Vagina (tissue), 2 donors: ENCODE results near the gene TMPRSS13. TPM values are rescaled to one million over a fixed set of nuclear protein-coding genes. Genes with fewer than 3 reads are reported as not detected.

Experiments
- DNase-seq, 2 donors: peaks; one replicate each; pipeline ENCODE4 v3.0.0-alpha.2; 2017; ENCODE audit errors: extremely low spot score in 2 of 2
- H3K27ac ChIP-seq: fragments of 200-600 bp; sonication (generic); one replicate; pipeline ENCODE4 v1.5.1; 2019
- H3K27me3 ChIP-seq: fragments of 200-600 bp; sonication (generic); one replicate; pipeline ENCODE4 v1.5.1; 2019
- H3K36me3 ChIP-seq, 2 donors: fragments of 200-600 bp; sonication (generic); one replicate each; pipeline ENCODE4 v1.5.1; 2017 to 2019
- H3K4me1 ChIP-seq: fragments of 200-600 bp; sonication (generic); one replicate; pipeline ENCODE4 v1.5.1; 2019
- H3K4me3 ChIP-seq, 2 donors: fragments of 200-600 bp; sonication (generic); 1 replicate in 1 of 2; 2 replicates in 1 of 2; pipeline ENCODE4 v1.5.1; 2016 to 2019
- H3K9me3 ChIP-seq: fragments of 200-600 bp; sonication (generic); one replicate; pipeline ENCODE4 v1.5.1; 2019
- CTCF ChIP-seq, 3 experiments: fragments of 450-650 bp in 2 of 3; fragments of 200-600 bp in 1 of 3; sonication (generic) in 1 of 3; IDR thresholded peaks; one replicate each; pipeline ENCODE4 v1.5.1; 2017 to 2019; ENCODE audit warnings: antibody characterized with exemption in 3 of 3, mild to moderate bottlenecking in 2 of 3, moderate library complexity in 2 of 3
- POLR2A ChIP-seq, 2 donors: fragments of 450-650 bp; IDR thresholded peaks; one replicate each; pipeline ENCODE4 v1.6.1; 2017; ENCODE audit warnings: antibody characterized with exemption in 2 of 2, mild to moderate bottlenecking in 2 of 2, moderate library complexity in 2 of 2
- POLR2AphosphoS5 ChIP-seq, 2 donors: sonication (generic); formaldehyde crosslinking; IDR thresholded peaks; one replicate each; pipeline ENCODE4 v1.9.0; 2017; ENCODE audit warnings: antibody characterized with exemption in 2 of 2, mild to moderate bottlenecking in 2 of 2, low read depth in 1 of 2; ENCODE audit not compliant: insufficient read depth in 1 of 2
- intact Hi-C: fragments of 100-400 bp; cut with DNase I; formaldehyde crosslinking; loops from one replicate; pipeline ENCODE4 v1.15.1; 2023
- total RNA-seq: library from RNA; depleted of rRNA; stranded (reverse); fragments of >200 nt; gene quantifications from one replicate; pipeline ENCODE4 v1.2.3, GENCODE V29; 2016

The TMPRSS13 gene
- total RNA-seq, 1 donor from 2014 or later = 9.6 TPM

GRCh38 chr11:117862753-117863152 lies 66.4 kb downstream of the TMPRSS13 start:
- intact Hi-C loops = no loop called here
- no peak for DNase-seq
- Histone ChIP-seq H3K4me3 (no peak overlapping the region), H3K4me1 (peaks cover 24% of the 10 kb centered on the region), H3K27me3 (no peaks in the 10 kb centered on the region), H3K27ac (peak overlapping the region; percentile 42), H3K36me3 (no peaks in the 10 kb centered on the region), H3K9me3 (no peaks in the 10 kb centered on the region)
- TF ChIP-seq POLR2AphosphoS5 (IDR thresholded peaks at IDR 0.05; ENCODE audit: insufficient read depth in 1 of 2, low read depth in 1 of 2) = no peak
- TF ChIP-seq CTCF (IDR thresholded peaks at IDR 0.05) = no peak
- no peak for TF ChIP-seq POLR2A (IDR thresholded peaks at IDR 0.05)

GRCh38 chr11:117862019-117862725 lies 67.0 kb downstream of the TMPRSS13 start:
- no peak for TF ChIP-seq POLR2A (IDR thresholded peaks at IDR 0.05)
- no peak for TF ChIP-seq POLR2AphosphoS5 (IDR thresholded peaks at IDR 0.05; ENCODE audit: insufficient read depth in 1 of 2, low read depth in 1 of 2)
- TF ChIP-seq CTCF (IDR thresholded peaks at IDR 0.05) = no peak
- peak; percentile 77 to 93 for DNase-seq

GRCh38 chr11:117861151-117862018 lies 67.8 kb downstream of the TMPRSS13 start:
- DNase-seq = peak; percentile 67 to 81
- no peaks in the 10 kb centered on the region for H3K9me3 ChIP-seq
- no peak overlapping the region for H3K4me3 ChIP-seq
- no peaks in the 10 kb centered on the region for H3K36me3 ChIP-seq
- H3K27ac ChIP-seq = peak overlapping the region; percentile 42
- peaks cover 27% of the 10 kb centered on the region for H3K4me1 ChIP-seq
- no peaks in the 10 kb centered on the region for H3K27me3 ChIP-seq
- intact Hi-C loops = no loop called here
- TF ChIP-seq POLR2A (IDR thresholded peaks at IDR 0.05) (no peak), POLR2AphosphoS5 (IDR thresholded peaks at IDR 0.05; ENCODE audit: insufficient read depth in 1 of 2, low read depth in 1 of 2) (no peak), CTCF (IDR thresholded peaks at IDR 0.05) (no peak)

More at GRCh38 chr11:117862019-117862725, 67.0 kb downstream of the TMPRSS13 start:
- intact Hi-C loops = no loop called here
- Histone ChIP-seq H3K27me3 (no peaks in the 10 kb centered on the region), H3K4me3 (no peak overlapping the region), H3K9me3 (no peaks in the 10 kb centered on the region), H3K36me3 (no peaks in the 10 kb centered on the region), H3K27ac (peak overlapping the region; percentile 42), H3K4me1 (peaks cover 27% of the 10 kb centered on the region)

GRCh38 chr11:117860139-117860538 lies 69.1 kb downstream of the TMPRSS13 start:
- Histone ChIP-seq H3K4me1 (peaks cover 27% of the 10 kb centered on the region), H3K9me3 (no peaks in the 10 kb centered on the region), H3K36me3 (no peaks in the 10 kb centered on the region), H3K4me3 (no peak overlapping the region), H3K27ac (no peak overlapping the region), H3K27me3 (no peaks in the 10 kb centered on the region)
- intact Hi-C loops = no loop called here
- DNase-seq = no peak
- no peak for TF ChIP-seq CTCF (IDR thresholded peaks at IDR 0.05)
- TF ChIP-seq POLR2AphosphoS5 (IDR thresholded peaks at IDR 0.05; ENCODE audit: insufficient read depth in 1 of 2, low read depth in 1 of 2) = no peak
- TF ChIP-seq POLR2A (IDR thresholded peaks at IDR 0.05) = no peak
